ENCODE measurements around the gene ODF4. TPM values are rescaled to one million over a fixed set of nuclear protein-coding genes. Genes with fewer than 3 reads are reported as not detected.

The ODF4 gene
- total and polyA plus RNA-seq, 2 of the 4 experiments (the other 2 are of a cell fraction), result not detected

DNA sequence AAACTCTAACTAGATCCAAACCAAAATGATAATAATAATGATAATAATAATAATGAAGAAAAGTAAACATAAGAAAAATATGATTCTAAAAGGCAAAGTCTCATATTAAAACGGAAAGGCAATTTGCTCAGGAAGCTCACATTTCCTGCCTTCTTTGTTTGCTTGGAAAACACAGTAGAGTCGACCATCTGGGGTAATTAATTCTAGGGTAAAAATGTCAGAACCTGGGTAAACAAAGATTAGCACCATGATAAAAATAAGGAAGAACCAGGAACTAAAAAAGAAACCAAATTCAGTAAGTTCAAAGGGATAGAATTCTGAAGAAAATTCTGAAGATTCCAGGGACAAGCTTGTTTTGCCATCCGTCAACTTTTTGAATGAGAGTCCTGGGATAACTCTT is 20.6 kb downstream of the ODF4 start:
- H4K20me1 ChIP-seq (ENCODE audit: insufficient read depth, low read length), result no peaks in the 10 kb centered on the region
- no CpG with 5 or more reads among the region's 3 CpGs for WGBS, 2 experiments (ENCODE audit: extremely low coverage in 2 of 2, insufficient read length in 1 of 2)
- CTCF ChIA-PET, result interaction anchor here (1.5 kb wide), 1 partner anchor 16 kb away, joined by 3 read pairs; the partner anchor contains the start of gene KRABD2

More for the DNA sequence above, 20.6 kb downstream of the ODF4 start:
- dilution Hi-C loops (cut with HindIII; ENCODE audit: low sequenced_read_pairs, unreplicated experiment) (no loop called here), in situ Hi-C loops (cut with MboI; ENCODE audit: low sequenced_read_pairs) (no loop called here), intact Hi-C loops (cut with micrococcal nuclease) (no loop called here)
- H2AK9ac ChIP-seq (replicated peaks; ENCODE audit: low read depth, low read length, poor library complexity), result no peak overlapping the region
- no peaks in the 10 kb centered on the region for H3K9me3 ChIP-seq (ENCODE audit: control insufficient read depth, insufficient read depth, low read length)
- H2AK5ac ChIP-seq (ENCODE audit: low read depth, low read length), result no peak overlapping the region
- no peak for DNase-seq
- H2AFZ ChIP-seq (replicated peaks; ENCODE audit: low read length, poor library complexity), result no peak overlapping the region
- H3K23ac ChIP-seq (ENCODE audit: low read depth, low read length), result no peak overlapping the region
- no peak overlapping the region for H2BK20ac ChIP-seq (ENCODE audit: low read depth, low read length)
- no peak overlapping the region for H2BK15ac ChIP-seq (ENCODE audit: low read depth, low read length)
- H3K36me3 ChIP-seq (ENCODE audit: control insufficient read depth, insufficient read depth, low read length), result peaks cover 2% of the 10 kb centered on the region; the same call in 1 of the 2 replicates
- no peak overlapping the region for H3K4me2 ChIP-seq (ENCODE audit: low read depth, low read length)
- H4K91ac ChIP-seq (ENCODE audit: insufficient read depth, low read depth, low read length), result no peak overlapping the region
- H3K27ac ChIP-seq (ENCODE audit: insufficient read depth, low read length), result no peak overlapping the region
- H3K4ac ChIP-seq (ENCODE audit: low read depth, low read length), result no peak overlapping the region
- peaks cover 13% of the 10 kb centered on the region for H3K9me1 ChIP-seq (ENCODE audit: insufficient read depth, low read length)
- no peak overlapping the region for H4K5ac ChIP-seq (ENCODE audit: low read depth, low read length)
- peaks cover 2 to 20% of the 10 kb centered on the region in 2 experiments for H3K79me1 ChIP-seq (ENCODE audit: low read depth in 1 of 2, low read length in 2 of 2)
- H3K56ac ChIP-seq (ENCODE audit: extremely low read depth, insufficient read depth, low read length), result no peak overlapping the region
- no peak overlapping the region for H3K9ac ChIP-seq (ENCODE audit: low read depth, low read length)
- H4K8ac ChIP-seq (ENCODE audit: low read depth in 2 of 2, low read length in 2 of 2), result no peak overlapping the region
- no TSS peak for BruUV-seq (replicated peaks)
- peaks cover 11% of the 10 kb centered on the region for H3K4me1 ChIP-seq (ENCODE audit: control insufficient read depth, insufficient read depth, low read length)
- H3K27me3 ChIP-seq (ENCODE audit: control insufficient read depth, insufficient read depth, low read length), result no peaks in the 10 kb centered on the region
- POLR2A ChIA-PET (ENCODE audit: unreplicated experiment), result no interaction called here
- no peak overlapping the region for H3K18ac ChIP-seq (ENCODE audit: low read depth, low read length)
- no peak for ATAC-seq (ENCODE audit: low read depth)
- H3K14ac ChIP-seq (replicated peaks; ENCODE audit: low read depth, low read length), result no peak overlapping the region
- no peak overlapping the region for H2BK120ac ChIP-seq (ENCODE audit: low read depth, low read length)
- H2BK5ac ChIP-seq (ENCODE audit: low read depth, low read length, poor library complexity, severe bottlenecking), result no peak overlapping the region
- TF ChIP-seq MXI1 (IDR thresholded peaks at IDR 0.05; ENCODE audit: borderline replicate concordance, low read depth, low read length) (no peak), MAZ (IDR thresholded peaks at IDR 0.05; ENCODE audit: borderline replicate concordance, low read depth, low read length) (no peak), CHD1 (IDR thresholded peaks at IDR 0.05; ENCODE audit: low read depth, low read length) (no peak), ELK1 (IDR thresholded peaks at IDR 0.05; ENCODE audit: borderline replicate concordance, low read depth, low read length) (no peak), SMC3 (IDR thresholded peaks at IDR 0.05; ENCODE audit: low read depth, low read length) (no peak), CTCF (conservative IDR thresholded peaks at IDR 0.05; ENCODE audit: low read depth, low read length) (no peak), POLR2A (IDR thresholded peaks at IDR 0.05; ENCODE audit: low read depth, low read length) (no peak), NFE2L2 (IDR thresholded peaks at IDR 0.05; ENCODE audit: low read depth, low read length) (no peak), CEBPB (IDR thresholded peaks at IDR 0.05; ENCODE audit: low read depth, low read length) (no peak), MAFK (IDR thresholded peaks at IDR 0.05; ENCODE audit: low read depth, low read length) (no peak)
- H3K4me3 ChIP-seq (ENCODE audit: insufficient read depth, low read depth, low read length), result no peak overlapping the region
